T-cell (primary cell): ENCODE measurements around the gene IDE. TPM values are rescaled to one million over a fixed set of nuclear protein-coding genes. Genes with fewer than 3 reads are reported as not detected.
"Not testable (repeated sequence)": the region's sequence is repeated elsewhere in the genome, so short reads cannot be mapped to it uniquely, and the experiment has no call there.

Experiments used
- ATAC-seq, 4 experiments: fragments of 200-7000 bp in 3 of 4; fragments of 150-1000 bp in 1 of 4; cut with Tn5 transposase; replicated peaks in 1 of 4; 1 replicate in 3 of 4; 2 replicates in 1 of 4; pipeline ENCODE4 v1.10.0; 2021; ENCODE audit warnings: moderate library complexity in 3 of 4, mild to moderate bottlenecking in 2 of 4, moderate number of reproducible peaks in 1 of 4
- CTCF ChIA-PET, 2 donors: fragments of 300-600 bp; sonication (Branson Sonifier 250); formaldehyde crosslinking; loops; one replicate each; lab custom pipeline; 2022; ENCODE audit warnings: antibody characterized with exemption in 2 of 2; lab: Charles Lee
- POLR2A ChIA-PET, 2 donors: fragments of 300-600 bp; sonication (Branson Sonifier 250); formaldehyde crosslinking; loops; one replicate each; lab custom pipeline; 2022; ENCODE audit warnings: antibody characterized with exemption in 2 of 2; lab: Charles Lee
- DNase-seq, 35 experiments: peaks; one replicate each; pipeline versions ENCODE4 v3.0.0 to v3.0.0-alpha.2; 2013 to 2023
- H3K27ac ChIP-seq: one replicate; pipeline ENCODE4 v1.5.1; 2013; ENCODE audit warnings: low read length
- H3K27me3 ChIP-seq, 2 experiments: replicated peaks in 1 of 2; 1 replicate in 1 of 2; 2 replicates in 1 of 2; pipeline versions ENCODE4 v1.6.1 to v1.7.0; 2013; ENCODE audit warnings: low read length in 1 of 2, mixed read lengths in 1 of 2; ENCODE audit not compliant: control insufficient read depth in 2 of 2, insufficient read depth in 2 of 2; ENCODE audit errors: extremely low read depth in 1 of 2
- H3K36me3 ChIP-seq, 2 donors: 1 replicate in 1 of 2; 2 replicates in 1 of 2; pipeline versions ENCODE4 v1.6.1 to v1.7.0; 2013; ENCODE audit warnings: low read length in 1 of 2; ENCODE audit not compliant: control insufficient read depth in 2 of 2, insufficient read depth in 1 of 2; ENCODE audit errors: extremely low read depth in 1 of 2
- H3K4me1 ChIP-seq, 2 experiments: 1 replicate in 1 of 2; 2 replicates in 1 of 2; pipeline versions ENCODE4 v1.6.1 to v1.7.0; 2013; ENCODE audit warnings: low read length in 2 of 2, mixed read lengths in 1 of 2; ENCODE audit not compliant: insufficient read depth in 2 of 2, control insufficient read depth in 1 of 2; ENCODE audit errors: extremely low read depth in 1 of 2
- H3K4me3 ChIP-seq, 2 donors: 1 replicate in 1 of 2; 2 replicates in 1 of 2; pipeline versions ENCODE4 v1.5.1 to v1.7.0; 2013; ENCODE audit warnings: mild to moderate bottlenecking in 2 of 2, low read length in 1 of 2, moderate library complexity in 1 of 2; ENCODE audit not compliant: control insufficient read depth in 1 of 2; ENCODE audit errors: extremely low read depth in 1 of 2
- H3K9me3 ChIP-seq: 2 replicates; pipeline ENCODE4 v1.7.0; 2013
- H3K27ac Mint-ChIP-seq, 2 donors: one replicate each; pipeline ENCODE4 v1.8.0; 2020 to 2021; ENCODE audit warnings: mild to moderate bottlenecking in 2 of 2, mixed read lengths in 2 of 2
- H3K27me3 Mint-ChIP-seq, 2 donors: one replicate each; pipeline ENCODE4 v1.8.0; 2021 to 2022; ENCODE audit warnings: mixed read lengths in 2 of 2
- H3K36me3 Mint-ChIP-seq: one replicate; pipeline ENCODE4 v1.8.0; 2021; ENCODE audit warnings: mixed read lengths
- H3K4me1 Mint-ChIP-seq, 3 donors: one replicate each; pipeline ENCODE4 v1.8.0; 2020 to 2022; ENCODE audit warnings: mixed read lengths in 3 of 3, mild to moderate bottlenecking in 1 of 3
- H3K4me3 Mint-ChIP-seq, 3 donors: one replicate each; pipeline ENCODE4 v1.8.0; 2020 to 2022; ENCODE audit warnings: mild to moderate bottlenecking in 3 of 3, mixed read lengths in 3 of 3, moderate library complexity in 3 of 3
- H3K9me3 Mint-ChIP-seq, 3 donors: one replicate each; pipeline ENCODE4 v1.8.0; 2020 to 2022; ENCODE audit warnings: mixed read lengths in 3 of 3
- WGBS: methylation state at CpG from one replicate; pipeline ENCODE4 v1.1.5; 2013; ENCODE audit warnings: missing lambda C conversion rate; ENCODE audit not compliant: insufficient coverage; 5-methylcytosine and 5-hydroxymethylcytosine counted together
- total RNA-seq, 35 experiments: library from RNA in 6 of 35; stranded (reverse) in 6 of 35; fragments of 120-200 nt in 1 of 35; gene quantifications; one replicate each; pipeline versions ENCODE4 v1.2.1 to v1.2.4 and lab custom pipeline; 2013 to 2026

The IDE gene
- total RNA-seq, 5 donors from 2014 or later (not counting 1 experiment from before 2014, with no cell fraction given), result 24.7 to 31.8 (median 27.2) TPM

- H3K4me3 ChIP-seq, H3K9me3 ChIP-seq, H3K27ac Mint-ChIP-seq, H3K9me3 Mint-ChIP-seq, H3K27me3 Mint-ChIP-seq, H3K27ac ChIP-seq, H3K4me1 Mint-ChIP-seq, H3K4me1 ChIP-seq, H3K27me3 ChIP-seq, H3K4me3 Mint-ChIP-seq, H3K36me3 Mint-ChIP-seq, H3K36me3 ChIP-seq, DNase-seq, ATAC-seq: not testable (repeated sequence)
- WGBS, result 90% methylated on average over 4 of the region's 5 CpGs
- CTCF ChIA-PET, result interaction anchor here (0.6 to 1.1 kb wide), 6 partner anchors 15 to 1138 kb away, joined by 3 to 7 read pairs (median 4); no protein-coding TSS in a partner anchor
- POLR2A ChIA-PET, result interaction anchor here (0.6 to 0.7 kb wide), 3 partner anchors 305 to 392 kb away, joined by 3 to 8 read pairs (median 6); no protein-coding TSS in a partner anchor
These were observed 137.8 kb downstream of the IDE start for GRCh38 chr10:92436065-92436464.

GRCh38 chr10:92434385-92434784 lies 139.5 kb downstream of the IDE start:
- no peak for DNase-seq
- no peaks in the 10 kb centered on the region for H3K4me1 ChIP-seq

GRCh38 chr10:92432596-92432995 lies 141.3 kb downstream of the IDE start:
- Histone ChIP-seq H3K9me3 (no peaks in the 10 kb centered on the region), H3K4me1 (no peaks in the 10 kb centered on the region), H3K27me3 (no peaks in the 10 kb centered on the region), H3K4me3 (no peak overlapping the region), H3K27ac (no peak overlapping the region), H3K36me3 (no peaks in the 10 kb centered on the region)
- no peaks in the 10 kb centered on the region for H3K9me3 Mint-ChIP-seq
- DNase-seq (no peak), ATAC-seq (no peak)
- peaks cover 0 to under 1% of the 10 kb centered on the region in 2 donors for H3K27me3 Mint-ChIP-seq
- ChIA-PET POLR2A (no interaction called here), CTCF (no interaction called here)
- H3K36me3 Mint-ChIP-seq, result no peaks in the 10 kb centered on the region
- H3K27ac Mint-ChIP-seq, result no peak overlapping the region
- H3K4me1 Mint-ChIP-seq, result no peaks in the 10 kb centered on the region
- 59% methylated on average over 3 of the region's 4 CpGs for WGBS
- H3K4me3 Mint-ChIP-seq, result no peak overlapping the region

More at GRCh38 chr10:92434385-92434784, 139.5 kb downstream of the IDE start:
- Histone ChIP-seq H3K9me3 (no peaks in the 10 kb centered on the region), H3K36me3 (no peaks in the 10 kb centered on the region), H3K27me3 (no peaks in the 10 kb centered on the region), H3K4me3 (no peak overlapping the region), H3K27ac (no peak overlapping the region)
- Mint-ChIP-seq H3K36me3 (no peaks in the 10 kb centered on the region), H3K4me1 (no peaks in the 10 kb centered on the region), H3K27me3 (no peaks in the 10 kb centered on the region), H3K27ac (no peak overlapping the region), H3K4me3 (no peak overlapping the region), H3K9me3 (no peaks in the 10 kb centered on the region)
- 88% methylated on average over 2 of the region's 4 CpGs for WGBS
- ATAC-seq, result no peak
- ChIA-PET POLR2A (no interaction called here), CTCF (interaction anchor here (0.6 to 0.7 kb wide), 3 partner anchors 91 to 1073 kb away, joined by 3 to 7 read pairs (median 7); no protein-coding TSS in a partner anchor)

GRCh38 chr10:92430103-92430502 lies 143.8 kb downstream of the IDE start:
- 95% methylated on average over 4 of the region's 6 CpGs for WGBS
- CTCF ChIA-PET, result no interaction called here
- H3K4me1 Mint-ChIP-seq, result no peaks in the 10 kb centered on the region
- peaks cover 1 to 3% of the 10 kb centered on the region in 2 donors for H3K27me3 Mint-ChIP-seq
- Histone ChIP-seq H3K4me1 (no peaks in the 10 kb centered on the region), H3K4me3 (no peak overlapping the region), H3K36me3 (no peaks in the 10 kb centered on the region), H3K27ac (no peak overlapping the region), H3K9me3 (no peaks in the 10 kb centered on the region), H3K27me3 (no peaks in the 10 kb centered on the region)
- no peak for ATAC-seq
- H3K4me3 Mint-ChIP-seq, result no peak overlapping the region
- H3K27ac Mint-ChIP-seq, result no peak overlapping the region
- no peaks in the 10 kb centered on the region for H3K9me3 Mint-ChIP-seq
- POLR2A ChIA-PET, result no interaction called here
- DNase-seq, result no peak
- no peaks in the 10 kb centered on the region for H3K36me3 Mint-ChIP-seq

GRCh38 chr10:92421550-92421949 lies 152.3 kb downstream of the IDE start:
- ATAC-seq (no peak), DNase-seq (no peak)
- Histone ChIP-seq H3K27ac (no peak overlapping the region), H3K36me3 (no peaks in the 10 kb centered on the region), H3K27me3 (peaks cover 0 to 24% of the 10 kb centered on the region in 2 experiments), H3K9me3 (no peaks in the 10 kb centered on the region), H3K4me1 (peaks cover 0 to 6% of the 10 kb centered on the region in 2 experiments), H3K4me3 (no peak overlapping the region)
- POLR2A ChIA-PET, result no interaction called here
- peaks cover 0 to 9% (median 3%) of the 10 kb centered on the region in 3 donors for H3K9me3 Mint-ChIP-seq
- no peak overlapping the region for H3K4me3 Mint-ChIP-seq
- peaks cover 32 to 39% of the 10 kb centered on the region in 2 donors for H3K27me3 Mint-ChIP-seq
- no peak overlapping the region for H3K27ac Mint-ChIP-seq
- peaks cover 2 to 7% (median 2%) of the 10 kb centered on the region in 3 donors for H3K4me1 Mint-ChIP-seq
- no peaks in the 10 kb centered on the region for H3K36me3 Mint-ChIP-seq
- CTCF ChIA-PET, result interaction anchor here in 1 of 2 donors (0.5 kb wide), 2 partner anchors 15 to 1394 kb away, joined by 3 read pairs; no protein-coding TSS in a partner anchor

- CTCF ChIA-PET, result interaction anchor here in 1 of 2 donors (0.5 kb wide), 1 partner anchor 15 kb away, joined by 3 read pairs; no protein-coding TSS in a partner anchor
- ATAC-seq (no peak), DNase-seq (no peak)
- Mint-ChIP-seq H3K36me3 (peaks cover 4% of the 10 kb centered on the region), H3K27me3 (peaks cover 37 to 44% of the 10 kb centered on the region in 2 donors), H3K4me1 (peaks cover 2 to 7% (median 2%) of the 10 kb centered on the region in 3 donors), H3K9me3 (peaks cover 4 to 15% (median 7%) of the 10 kb centered on the region in 3 donors), H3K4me3 (peak overlapping the region in 1 of 3 donors; percentile 20), H3K27ac (peak overlapping the region in 1 of 2 donors; percentile 8)
- no peak overlapping the region for H3K27ac ChIP-seq
- H3K36me3 ChIP-seq, result no peaks in the 10 kb centered on the region
- peaks cover 0 to 6% of the 10 kb centered on the region in 2 experiments for H3K4me1 ChIP-seq
- no peak overlapping the region for H3K4me3 ChIP-seq
- H3K9me3 ChIP-seq, result no peaks in the 10 kb centered on the region
- WGBS, result 17% methylated on average over 37 of the region's 46 CpGs
- POLR2A ChIA-PET, result no interaction called here
- peaks cover 0 to 24% of the 10 kb centered on the region in 2 experiments for H3K27me3 ChIP-seq
These were observed 153.2 kb downstream of the IDE start for GRCh38 chr10:92420546-92421275.
